Neural cell (in vitro differentiated cells): ENCODE data around the gene ENTPD1.

Experiments
- EP300 ChIP-seq: fragments of 450-650 bp; conservative IDR thresholded peaks from 2 replicates; pipeline ENCODE4 v1.6.1; 2014; ENCODE audit warnings: antibody characterized with exemption, mild to moderate bottlenecking, moderate library complexity; ENCODE audit not compliant: poor library complexity, severe bottlenecking
- EZH2 ChIP-seq: fragments of 200-600, 300-800 bp; shearing (Covaris generic), sonication (generic); IDR thresholded peaks from 2 replicates; pipeline ENCODE4 v1.6.1; 2014; ENCODE audit warnings: antibody characterized with exemption, low read length, borderline replicate concordance, mild to moderate bottlenecking; ENCODE audit not compliant: insufficient read depth, poor library complexity, severe bottlenecking
- MXI1 ChIP-seq: fragments of 450-650 bp; conservative IDR thresholded peaks from 2 replicates; pipeline ENCODE4 v1.6.1; 2014; ENCODE audit warnings: antibody characterized with exemption, mild to moderate bottlenecking; ENCODE audit not compliant: poor library complexity, severe bottlenecking
- POLR2AphosphoS5 ChIP-seq: IDR thresholded peaks from 2 replicates; pipeline ENCODE4 v1.6.1; 2012
- TAF1 ChIP-seq: IDR thresholded peaks from 2 replicates; pipeline ENCODE4 v1.6.1; 2012; ENCODE audit warnings: low read depth
- TF ChIP-seq, protein P1 (sequence below): fragments of 450-650 bp; IDR thresholded peaks from 2 replicates; pipeline ENCODE4 v1.5.1; 2014; ENCODE audit warnings: antibody characterized with exemption, mild to moderate bottlenecking, moderate library complexity; ENCODE audit not compliant: poor library complexity, severe bottlenecking
- TF ChIP-seq, protein P2 (sequence below): IDR thresholded peaks from 2 replicates; pipeline ENCODE4 v1.6.1; 2012; ENCODE audit warnings: borderline replicate concordance

DNA sequence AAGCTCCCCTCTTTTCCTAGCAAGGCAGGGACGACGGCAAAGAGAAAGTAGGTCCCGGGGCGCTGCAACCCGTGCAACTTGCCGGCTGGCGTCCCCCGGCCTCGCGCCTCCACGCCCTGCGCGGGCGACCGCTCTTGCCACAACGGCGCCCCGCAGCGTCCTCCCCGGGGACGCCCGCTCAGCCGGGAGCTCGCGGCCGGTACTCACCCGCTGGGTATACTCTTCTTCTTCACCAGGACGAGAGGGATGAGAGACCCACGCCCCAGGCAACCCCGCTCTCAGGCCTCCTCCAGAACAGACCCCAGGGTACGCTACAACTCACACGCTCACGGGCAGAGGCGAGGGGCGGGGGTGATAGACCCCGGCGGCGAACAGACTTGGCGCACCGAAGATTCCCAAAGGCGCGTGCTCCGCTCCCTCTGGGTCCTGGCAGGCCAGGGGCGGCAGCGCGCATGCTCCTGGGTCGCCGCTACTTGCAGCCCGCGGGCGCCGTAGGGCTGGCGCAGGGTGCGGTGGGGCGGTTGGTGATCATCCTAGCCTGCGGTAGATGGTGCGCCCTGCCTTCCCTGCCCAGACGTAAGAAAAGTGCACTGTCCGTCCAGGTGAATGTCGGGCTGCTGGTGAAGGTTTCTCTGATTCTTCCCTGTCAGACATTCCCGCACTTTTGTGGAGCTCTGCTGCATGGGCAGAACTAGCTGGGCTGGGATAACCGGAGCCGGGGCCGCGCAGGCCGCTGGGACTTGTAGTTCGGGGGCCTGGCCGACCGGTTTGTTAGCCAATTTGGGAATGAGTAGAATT, 151.7 kb downstream of the ENTPD1 start, which contains the start of gene CC2D2B:
- TF ChIP-seq, protein P1, sequence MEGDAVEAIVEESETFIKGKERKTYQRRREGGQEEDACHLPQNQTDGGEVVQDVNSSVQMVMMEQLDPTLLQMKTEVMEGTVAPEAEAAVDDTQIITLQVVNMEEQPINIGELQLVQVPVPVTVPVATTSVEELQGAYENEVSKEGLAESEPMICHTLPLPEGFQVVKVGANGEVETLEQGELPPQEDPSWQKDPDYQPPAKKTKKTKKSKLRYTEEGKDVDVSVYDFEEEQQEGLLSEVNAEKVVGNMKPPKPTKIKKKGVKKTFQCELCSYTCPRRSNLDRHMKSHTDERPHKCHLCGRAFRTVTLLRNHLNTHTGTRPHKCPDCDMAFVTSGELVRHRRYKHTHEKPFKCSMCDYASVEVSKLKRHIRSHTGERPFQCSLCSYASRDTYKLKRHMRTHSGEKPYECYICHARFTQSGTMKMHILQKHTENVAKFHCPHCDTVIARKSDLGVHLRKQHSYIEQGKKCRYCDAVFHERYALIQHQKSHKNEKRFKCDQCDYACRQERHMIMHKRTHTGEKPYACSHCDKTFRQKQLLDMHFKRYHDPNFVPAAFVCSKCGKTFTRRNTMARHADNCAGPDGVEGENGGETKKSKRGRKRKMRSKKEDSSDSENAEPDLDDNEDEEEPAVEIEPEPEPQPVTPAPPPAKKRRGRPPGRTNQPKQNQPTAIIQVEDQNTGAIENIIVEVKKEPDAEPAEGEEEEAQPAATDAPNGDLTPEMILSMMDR: no peak
- TF ChIP-seq, protein P2, sequence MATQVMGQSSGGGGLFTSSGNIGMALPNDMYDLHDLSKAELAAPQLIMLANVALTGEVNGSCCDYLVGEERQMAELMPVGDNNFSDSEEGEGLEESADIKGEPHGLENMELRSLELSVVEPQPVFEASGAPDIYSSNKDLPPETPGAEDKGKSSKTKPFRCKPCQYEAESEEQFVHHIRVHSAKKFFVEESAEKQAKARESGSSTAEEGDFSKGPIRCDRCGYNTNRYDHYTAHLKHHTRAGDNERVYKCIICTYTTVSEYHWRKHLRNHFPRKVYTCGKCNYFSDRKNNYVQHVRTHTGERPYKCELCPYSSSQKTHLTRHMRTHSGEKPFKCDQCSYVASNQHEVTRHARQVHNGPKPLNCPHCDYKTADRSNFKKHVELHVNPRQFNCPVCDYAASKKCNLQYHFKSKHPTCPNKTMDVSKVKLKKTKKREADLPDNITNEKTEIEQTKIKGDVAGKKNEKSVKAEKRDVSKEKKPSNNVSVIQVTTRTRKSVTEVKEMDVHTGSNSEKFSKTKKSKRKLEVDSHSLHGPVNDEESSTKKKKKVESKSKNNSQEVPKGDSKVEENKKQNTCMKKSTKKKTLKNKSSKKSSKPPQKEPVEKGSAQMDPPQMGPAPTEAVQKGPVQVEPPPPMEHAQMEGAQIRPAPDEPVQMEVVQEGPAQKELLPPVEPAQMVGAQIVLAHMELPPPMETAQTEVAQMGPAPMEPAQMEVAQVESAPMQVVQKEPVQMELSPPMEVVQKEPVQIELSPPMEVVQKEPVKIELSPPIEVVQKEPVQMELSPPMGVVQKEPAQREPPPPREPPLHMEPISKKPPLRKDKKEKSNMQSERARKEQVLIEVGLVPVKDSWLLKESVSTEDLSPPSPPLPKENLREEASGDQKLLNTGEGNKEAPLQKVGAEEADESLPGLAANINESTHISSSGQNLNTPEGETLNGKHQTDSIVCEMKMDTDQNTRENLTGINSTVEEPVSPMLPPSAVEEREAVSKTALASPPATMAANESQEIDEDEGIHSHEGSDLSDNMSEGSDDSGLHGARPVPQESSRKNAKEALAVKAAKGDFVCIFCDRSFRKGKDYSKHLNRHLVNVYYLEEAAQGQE: peak; percentile 13
- TF ChIP-seq EZH2 (no peak), EP300 (no peak), POLR2AphosphoS5 (peak; percentile 40), TAF1 (no peak), MXI1 (peak; percentile 87)
